ENCODE data around the gene WDHD1.

The WDHD1 gene, protein sequence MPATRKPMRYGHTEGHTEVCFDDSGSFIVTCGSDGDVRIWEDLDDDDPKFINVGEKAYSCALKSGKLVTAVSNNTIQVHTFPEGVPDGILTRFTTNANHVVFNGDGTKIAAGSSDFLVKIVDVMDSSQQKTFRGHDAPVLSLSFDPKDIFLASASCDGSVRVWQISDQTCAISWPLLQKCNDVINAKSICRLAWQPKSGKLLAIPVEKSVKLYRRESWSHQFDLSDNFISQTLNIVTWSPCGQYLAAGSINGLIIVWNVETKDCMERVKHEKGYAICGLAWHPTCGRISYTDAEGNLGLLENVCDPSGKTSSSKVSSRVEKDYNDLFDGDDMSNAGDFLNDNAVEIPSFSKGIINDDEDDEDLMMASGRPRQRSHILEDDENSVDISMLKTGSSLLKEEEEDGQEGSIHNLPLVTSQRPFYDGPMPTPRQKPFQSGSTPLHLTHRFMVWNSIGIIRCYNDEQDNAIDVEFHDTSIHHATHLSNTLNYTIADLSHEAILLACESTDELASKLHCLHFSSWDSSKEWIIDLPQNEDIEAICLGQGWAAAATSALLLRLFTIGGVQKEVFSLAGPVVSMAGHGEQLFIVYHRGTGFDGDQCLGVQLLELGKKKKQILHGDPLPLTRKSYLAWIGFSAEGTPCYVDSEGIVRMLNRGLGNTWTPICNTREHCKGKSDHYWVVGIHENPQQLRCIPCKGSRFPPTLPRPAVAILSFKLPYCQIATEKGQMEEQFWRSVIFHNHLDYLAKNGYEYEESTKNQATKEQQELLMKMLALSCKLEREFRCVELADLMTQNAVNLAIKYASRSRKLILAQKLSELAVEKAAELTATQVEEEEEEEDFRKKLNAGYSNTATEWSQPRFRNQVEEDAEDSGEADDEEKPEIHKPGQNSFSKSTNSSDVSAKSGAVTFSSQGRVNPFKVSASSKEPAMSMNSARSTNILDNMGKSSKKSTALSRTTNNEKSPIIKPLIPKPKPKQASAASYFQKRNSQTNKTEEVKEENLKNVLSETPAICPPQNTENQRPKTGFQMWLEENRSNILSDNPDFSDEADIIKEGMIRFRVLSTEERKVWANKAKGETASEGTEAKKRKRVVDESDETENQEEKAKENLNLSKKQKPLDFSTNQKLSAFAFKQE

DNA sequence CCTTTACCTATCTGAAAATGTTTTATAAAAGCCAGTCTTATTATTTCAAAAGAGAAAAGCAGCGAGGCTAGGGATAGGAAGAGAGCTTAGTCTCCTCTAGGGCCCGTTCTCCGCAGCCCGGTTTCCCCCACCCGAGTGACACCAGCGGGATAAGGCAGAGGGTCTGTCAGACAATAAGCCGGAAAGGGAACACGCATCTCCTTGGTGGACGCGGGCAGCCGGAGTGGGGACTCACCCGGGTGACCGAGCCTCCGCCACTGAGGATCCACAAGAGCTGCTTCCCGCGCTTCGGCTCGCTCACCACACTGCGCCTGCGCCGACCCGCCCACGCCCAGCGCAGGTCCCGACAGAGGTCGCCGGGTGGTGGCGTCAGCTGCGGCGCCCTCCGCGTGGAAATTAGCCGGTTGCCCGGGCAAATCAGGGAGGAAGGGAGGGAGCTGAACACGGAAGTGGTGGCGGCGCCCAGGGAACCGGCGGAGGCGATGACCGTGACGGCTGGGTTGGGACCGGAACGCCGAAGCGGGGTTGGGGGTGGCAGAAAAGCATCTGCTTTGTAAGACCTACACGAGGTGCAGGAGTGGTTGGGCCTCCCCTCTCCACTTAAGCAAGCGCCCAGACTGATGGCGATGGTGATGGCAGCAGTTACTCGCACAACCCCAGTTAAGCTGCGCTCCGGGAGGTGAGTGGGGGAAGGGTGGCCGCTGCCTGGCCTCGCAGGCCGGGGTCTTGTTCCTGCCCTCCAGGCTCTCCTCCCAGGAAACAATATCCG lies at the start of gene WDHD1, which contains the start of gene SOCS4:
WDHD1 (minus strand) TSS at position 307 of the 769 bp plus-strand sequence. CDS start 312 bp downstream, outside the sequence.
SOCS4 (plus strand) TSS at position 444 of the 769 bp plus-strand sequence. CDS start 15,806 bp downstream, outside the sequence.
- Histone ChIP-seq H2AFZ (ENCODE audit: low read depth, low read length, severe bottlenecking) (peak within 1 kb of the TSS; percentile 75), H3K79me2 (ENCODE audit: insufficient read depth, low read length) (peaks cover 88% of the 10 kb centered on the region)
- TF ChIP-seq, protein P1, sequence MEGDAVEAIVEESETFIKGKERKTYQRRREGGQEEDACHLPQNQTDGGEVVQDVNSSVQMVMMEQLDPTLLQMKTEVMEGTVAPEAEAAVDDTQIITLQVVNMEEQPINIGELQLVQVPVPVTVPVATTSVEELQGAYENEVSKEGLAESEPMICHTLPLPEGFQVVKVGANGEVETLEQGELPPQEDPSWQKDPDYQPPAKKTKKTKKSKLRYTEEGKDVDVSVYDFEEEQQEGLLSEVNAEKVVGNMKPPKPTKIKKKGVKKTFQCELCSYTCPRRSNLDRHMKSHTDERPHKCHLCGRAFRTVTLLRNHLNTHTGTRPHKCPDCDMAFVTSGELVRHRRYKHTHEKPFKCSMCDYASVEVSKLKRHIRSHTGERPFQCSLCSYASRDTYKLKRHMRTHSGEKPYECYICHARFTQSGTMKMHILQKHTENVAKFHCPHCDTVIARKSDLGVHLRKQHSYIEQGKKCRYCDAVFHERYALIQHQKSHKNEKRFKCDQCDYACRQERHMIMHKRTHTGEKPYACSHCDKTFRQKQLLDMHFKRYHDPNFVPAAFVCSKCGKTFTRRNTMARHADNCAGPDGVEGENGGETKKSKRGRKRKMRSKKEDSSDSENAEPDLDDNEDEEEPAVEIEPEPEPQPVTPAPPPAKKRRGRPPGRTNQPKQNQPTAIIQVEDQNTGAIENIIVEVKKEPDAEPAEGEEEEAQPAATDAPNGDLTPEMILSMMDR (IDR thresholded peaks at IDR 0.05; ENCODE audit: insufficient read depth, low read length, poor library complexity, severe bottlenecking) = no peak
- TF ChIP-seq EZH2phosphoT487 (conservative IDR thresholded peaks at IDR 0.05; ENCODE audit: low read length) = no peak

DNA sequence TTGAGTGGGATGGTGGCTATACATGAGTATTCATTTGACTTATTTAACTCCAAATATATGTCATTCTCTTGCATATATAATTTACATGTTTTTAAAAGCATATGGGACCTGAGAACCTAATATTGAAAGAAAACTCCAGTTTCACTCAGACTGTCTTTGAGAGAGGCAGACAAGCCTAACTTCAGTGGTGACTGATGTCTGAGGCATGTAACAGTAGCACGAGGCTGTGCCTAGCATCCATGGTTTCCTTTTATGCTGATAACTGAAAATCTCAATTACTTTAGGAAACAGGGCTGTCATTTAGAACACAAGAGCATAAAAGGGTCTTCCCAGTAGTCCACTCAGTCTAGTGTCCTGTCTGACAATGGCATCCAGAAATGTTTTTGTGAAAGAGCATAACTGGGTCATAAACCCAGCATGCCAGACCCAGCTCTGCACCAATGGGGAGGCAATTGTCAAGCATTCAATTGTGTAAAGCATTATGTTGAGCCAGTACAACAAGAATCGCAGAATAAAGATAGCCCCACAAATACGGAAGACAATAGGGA lies 48.8 kb upstream of the WDHD1 start:
- Histone ChIP-seq H3K9me3 (ENCODE audit: insufficient read depth, low read length) (no peaks in the 10 kb centered on the region), H3K4me3 (ENCODE audit: insufficient read depth, low read length, poor library complexity, severe bottlenecking) (no peak overlapping the region), H3K9me2 (replicated peaks; ENCODE audit: insufficient read depth, low read length) (no peaks in the 10 kb centered on the region), H4K20me1 (ENCODE audit: low read depth, low read length) (no peaks in the 10 kb centered on the region), H3K4me2 (ENCODE audit: low read depth, low read length, poor library complexity, severe bottlenecking) (no peak overlapping the region), H2AFZ (ENCODE audit: low read depth, low read length, severe bottlenecking) (no peak overlapping the region), H3F3A (ENCODE audit: insufficient read depth) (peaks cover 12% of the 10 kb centered on the region; the same call in 1 of the 2 replicates), H3K79me2 (ENCODE audit: insufficient read depth, low read length) (no peaks in the 10 kb centered on the region), H3K9ac (ENCODE audit: low read length) (no peak overlapping the region), H3K27me3 (ENCODE audit: low read length) (no peaks in the 10 kb centered on the region), H3K27ac (ENCODE audit: low read depth, low read length) (no peak overlapping the region), H3K36me3 (ENCODE audit: low read length) (no peaks in the 10 kb centered on the region)
- no peak for TF ChIP-seq EZH2phosphoT487 (conservative IDR thresholded peaks at IDR 0.05; ENCODE audit: low read length)
- TF ChIP-seq, protein P1 (IDR thresholded peaks at IDR 0.05; ENCODE audit: insufficient read depth, low read length, poor library complexity, severe bottlenecking) = no peak

More for the DNA sequence above, at the start of gene WDHD1, which contains the start of gene SOCS4:
- H3K9me2 ChIP-seq (replicated peaks; ENCODE audit: insufficient read depth, low read length) = no peaks in the 10 kb centered on the region
- H3K9me3 ChIP-seq (ENCODE audit: insufficient read depth, low read length) = no peaks in the 10 kb centered on the region
- peak within 1 kb of the TSS; percentile 91 for H3K4me2 ChIP-seq (ENCODE audit: low read depth, low read length, poor library complexity, severe bottlenecking)
- peak within 1 kb of the TSS; percentile 80 for H3K27ac ChIP-seq (ENCODE audit: low read depth, low read length)
- peaks cover under 1% of the 10 kb centered on the region; the same call in 1 of the 2 replicates for H3K36me3 ChIP-seq (ENCODE audit: low read length)
- H3K4me3 ChIP-seq (ENCODE audit: insufficient read depth, low read length, poor library complexity, severe bottlenecking) = peak within 1 kb of the TSS; percentile 97
- H4K20me1 ChIP-seq (ENCODE audit: low read depth, low read length) = peaks cover 21% of the 10 kb centered on the region; the same call in 1 of the 2 replicates
- peak within 1 kb of the TSS; percentile 92 for H3K9ac ChIP-seq (ENCODE audit: low read length)
- H3F3A ChIP-seq (ENCODE audit: insufficient read depth) = no peaks in the 10 kb centered on the region
- no peaks in the 10 kb centered on the region for H3K27me3 ChIP-seq (ENCODE audit: low read length)

All from SU-DHL-6 (cell line).